H1 (cell line): Measurements from ENCODE around the gene PLPP4. TPM values are rescaled to one million over a fixed set of nuclear protein-coding genes. Genes with fewer than 3 reads are reported as not detected.

ENCODE experiments used
- CTCF ChIA-PET: fragments of 300-600 bp; sonication (Branson Sonifier 250); formaldehyde crosslinking; loops from one replicate; lab custom pipeline; 2021; ENCODE audit not compliant: partially characterized antibody; lab: Charles Lee
- POLR2A ChIA-PET: fragments of 300-600 bp; sonication (Branson Sonifier 250); formaldehyde crosslinking; loops from one replicate; lab custom pipeline; 2021; ENCODE audit warnings: inconsistent platforms; ENCODE audit not compliant: partially characterized antibody; lab: Charles Lee
- DNase-seq, 2 experiments: peaks; one replicate each; pipeline versions ENCODE4 v3.0.0 to v3.0.0-alpha.2; 2010 to 2022; ENCODE audit warnings: low spot score in 2 of 2, low read depth in 1 of 2, mixed read lengths in 1 of 2
- FAIRE-seq: peaks from 2 replicates; lab custom pipeline; 2011; peaks lifted over from hg19 to GRCh38; lab: Jason Lieb, UNC
- H2AFZ ChIP-seq: 2 replicates; pipeline ENCODE4 v1.8.1; 2012; ENCODE audit warnings: low read length, inconsistent platforms
- H2AK5ac ChIP-seq: 2 replicates; pipeline ENCODE4 v1.6.1; 2013; ENCODE audit warnings: low read depth, low read length
- H2BK120ac ChIP-seq: replicated peaks from 2 replicates; pipeline ENCODE3; 2013; ENCODE audit warnings: low read depth, low read length, inconsistent platforms
- H2BK12ac ChIP-seq: 2 replicates; pipeline ENCODE4 v1.6.1; 2013; ENCODE audit warnings: low read depth, low read length
- H2BK15ac ChIP-seq: 2 replicates; pipeline ENCODE4 v1.6.1; 2013; ENCODE audit warnings: low read length
- H2BK20ac ChIP-seq: 2 replicates; pipeline ENCODE4 v1.6.1; 2013; ENCODE audit warnings: low read length
- H2BK5ac ChIP-seq: 2 replicates; pipeline ENCODE4 v1.6.1; 2013; ENCODE audit warnings: low read depth, low read length
- H3K14ac ChIP-seq: 2 replicates; pipeline ENCODE4 v1.6.1; 2013; ENCODE audit warnings: inconsistent platforms; ENCODE audit not compliant: insufficient read length
- H3K18ac ChIP-seq: 2 replicates; pipeline ENCODE4 v1.6.1; 2013; ENCODE audit warnings: low read length; ENCODE audit errors: extremely low read depth
- H3K23ac ChIP-seq: 2 replicates; pipeline ENCODE4 v1.6.1; 2013; ENCODE audit warnings: inconsistent platforms; ENCODE audit not compliant: insufficient read length
- H3K23me2 ChIP-seq: 2 replicates; pipeline ENCODE4 v1.6.1; 2013; ENCODE audit warnings: low read depth, low read length
- H3K27ac ChIP-seq: 2 replicates; pipeline ENCODE4 v1.6.1; 2011; ENCODE audit warnings: low read depth, low read length, inconsistent platforms
- H3K27me3 ChIP-seq, 4 experiments: replicated peaks in 1 of 4; 1 replicate in 1 of 4; 2 replicates in 3 of 4; pipeline versions ENCODE4 v1.6.1 to v1.8.1; 2011 to 2013; ENCODE audit warnings: low read length in 3 of 4, mild to moderate bottlenecking in 3 of 4, inconsistent platforms in 2 of 4, mixed read lengths in 2 of 4, moderate library complexity in 1 of 4; ENCODE audit not compliant: control insufficient read depth in 3 of 4, insufficient read depth in 3 of 4; ENCODE audit errors: extremely low read depth in 1 of 4
- H3K36me3 ChIP-seq, 4 experiments: 2 replicates each; pipeline versions ENCODE4 v1.6.1 to v1.8.1; 2011 to 2013; ENCODE audit warnings: mild to moderate bottlenecking in 4 of 4, low read length in 3 of 4, moderate library complexity in 2 of 4, control low read depth in 1 of 4, inconsistent platforms in 1 of 4; ENCODE audit not compliant: insufficient read depth in 4 of 4, control insufficient read depth in 2 of 4
- H3K4ac ChIP-seq: replicated peaks from 2 replicates; pipeline ENCODE3; 2013; ENCODE audit warnings: low read length, low read depth, mixed read lengths, inconsistent platforms; ENCODE audit not compliant: insufficient read length
- H3K4me1 ChIP-seq, 4 experiments: replicated peaks in 1 of 4; 1 replicate in 1 of 4; 2 replicates in 3 of 4; pipeline versions ENCODE4 v1.6.1 to v1.8.1; 2011 to 2013; ENCODE audit warnings: low read length in 3 of 4, inconsistent platforms in 2 of 4, mixed read lengths in 1 of 4; ENCODE audit not compliant: insufficient read depth in 4 of 4, control insufficient read depth in 3 of 4
- H3K4me2 ChIP-seq, 2 experiments: 2 replicates each; pipeline versions ENCODE4 v1.6.1 to v1.8.1; 2011 to 2013; ENCODE audit warnings: low read depth in 2 of 2, low read length in 2 of 2, control low read depth in 1 of 2, inconsistent platforms in 1 of 2, mild to moderate bottlenecking in 1 of 2; ENCODE audit not compliant: insufficient read depth in 1 of 2
- H3K4me3 ChIP-seq, 4 experiments: fragments of 200-600, 300-600 bp in 1 of 4; sonication (generic), shearing (Covaris generic), sonication (Bioruptor Twin) in 1 of 4; 2 replicates each; pipeline versions ENCODE4 v1.5.1 to v1.8.1; 2011 to 2016; ENCODE audit warnings: low read length in 4 of 4, low read depth in 3 of 4, control low read depth in 2 of 4, inconsistent platforms in 2 of 4, mild to moderate bottlenecking in 2 of 4, mixed read lengths in 1 of 4, moderate library complexity in 1 of 4; ENCODE audit not compliant: insufficient read depth in 2 of 4; ENCODE audit errors: extremely low read depth in 1 of 4
- H3K56ac ChIP-seq: replicated peaks from 2 replicates; pipeline ENCODE3; 2013; ENCODE audit warnings: low read depth, mild to moderate bottlenecking, mixed read lengths, low read length, inconsistent platforms; ENCODE audit not compliant: insufficient read length
- H3K79me1 ChIP-seq: 2 replicates; pipeline ENCODE4 v1.6.1; 2013; ENCODE audit warnings: low read depth, low read length, control low read depth
- H3K79me2 ChIP-seq, 2 experiments: 2 replicates each; pipeline versions ENCODE4 v1.6.1 to v1.8.1; 2012 to 2013; ENCODE audit warnings: low read length in 2 of 2, mild to moderate bottlenecking in 2 of 2, inconsistent platforms in 1 of 2; ENCODE audit not compliant: insufficient read depth in 2 of 2, control insufficient read depth in 1 of 2
- H3K9ac ChIP-seq, 4 experiments: replicated peaks in 1 of 4; 1 replicate in 1 of 4; 2 replicates in 3 of 4; pipeline versions ENCODE4 v1.6.1 to v1.8.1; 2011 to 2013; ENCODE audit warnings: low read depth in 3 of 4, low read length in 3 of 4, control low read depth in 2 of 4, mild to moderate bottlenecking in 2 of 4, moderate library complexity in 2 of 4, inconsistent platforms in 1 of 4; ENCODE audit errors: extremely low read depth in 1 of 4
- H3K9me3 ChIP-seq, 2 experiments: 2 replicates each; pipeline versions ENCODE4 v1.6.1 to v1.8.1; 2012 to 2013; ENCODE audit warnings: mild to moderate bottlenecking in 2 of 2, moderate library complexity in 2 of 2, control low read depth in 1 of 2, inconsistent platforms in 1 of 2, low read depth in 1 of 2, low read length in 1 of 2, mixed read lengths in 1 of 2; ENCODE audit not compliant: insufficient read depth in 2 of 2
- H4K20me1 ChIP-seq, 2 experiments: replicated peaks in 1 of 2; 2 replicates each; pipeline versions ENCODE3 to v1.8.1; 2011 to 2013; ENCODE audit warnings: inconsistent platforms in 2 of 2, low read length in 2 of 2, mild to moderate bottlenecking in 1 of 2; ENCODE audit not compliant: insufficient read depth in 2 of 2, control insufficient read depth in 1 of 2
- H4K5ac ChIP-seq: 2 replicates; pipeline ENCODE4 v1.6.1; 2013; ENCODE audit warnings: low read length, low read depth, mixed read lengths, inconsistent platforms; ENCODE audit not compliant: insufficient read length
- H4K8ac ChIP-seq: 2 replicates; pipeline ENCODE4 v1.8.0; 2013; ENCODE audit warnings: mild to moderate bottlenecking, moderate library complexity, low read length, inconsistent platforms; ENCODE audit not compliant: insufficient read depth; ENCODE audit errors: extremely low read depth
- H4K91ac ChIP-seq: replicated peaks from 2 replicates; pipeline ENCODE3; 2013; ENCODE audit warnings: low read length, mixed read lengths, inconsistent platforms; ENCODE audit not compliant: insufficient read length
- ASH2L ChIP-seq: fragments of 200-600, 300-600 bp; sonication (generic); IDR thresholded peaks from one replicate; pipeline ENCODE4 v1.7.1; 2017; ENCODE audit warnings: low read length
- ATF3 ChIP-seq: IDR thresholded peaks from 2 replicates; pipeline ENCODE4 v1.6.1; 2011; ENCODE audit warnings: low read depth, mild to moderate bottlenecking, low read length; ENCODE audit not compliant: insufficient read depth
- CBX5 ChIP-seq: fragments of 300-800, 300-1000 bp; sonication (generic); IDR thresholded peaks from 2 replicates; pipeline ENCODE4 v1.7.1; 2016; ENCODE audit warnings: antibody characterized with exemption, low read length, low read depth
- CBX8 ChIP-seq: fragments of 300-800, 300-1000 bp; sonication (generic); IDR thresholded peaks from 2 replicates; pipeline ENCODE4 v1.7.1; 2016; ENCODE audit warnings: low read depth, low read length, borderline replicate concordance
- GTF2F1 ChIP-seq: IDR thresholded peaks from 2 replicates; pipeline ENCODE4 v1.6.1; 2012; ENCODE audit warnings: low read depth, low read length, improper control_type of control experiment, borderline replicate concordance
- HDAC2 ChIP-seq, 2 experiments: fragments of 300-600 bp in 1 of 2; sonication (generic) in 1 of 2; IDR thresholded peaks; 2 replicates each; pipeline ENCODE4 v1.6.1; 2011 to 2012; ENCODE audit warnings: low read depth in 2 of 2, low read length in 2 of 2, mild to moderate bottlenecking in 2 of 2, moderate library complexity in 2 of 2, borderline replicate concordance in 1 of 2, inconsistent platforms in 1 of 2
- JUND ChIP-seq: IDR thresholded peaks from 2 replicates; pipeline ENCODE4 v1.6.1; 2011; ENCODE audit warnings: mild to moderate bottlenecking, improper control_type of control experiment, low read length
- PHF8 ChIP-seq: fragments of 200-600 bp; sonication (generic); conservative IDR thresholded peaks from 2 replicates; pipeline ENCODE4 v1.7.1; 2012; ENCODE audit warnings: low read depth, mild to moderate bottlenecking, inconsistent platforms, low read length, moderate library complexity
- POLR2A ChIP-seq, 2 experiments: IDR thresholded peaks; 1 replicate in 1 of 2; 2 replicates in 1 of 2; pipeline ENCODE4 v1.6.1; 2011; ENCODE audit warnings: low read depth in 2 of 2, low read length in 2 of 2, mild to moderate bottlenecking in 2 of 2; ENCODE audit errors: control extremely low read depth in 1 of 2
- POLR2AphosphoS5 ChIP-seq: IDR thresholded peaks from 2 replicates; pipeline ENCODE4 v1.6.1; 2011; ENCODE audit warnings: low read depth, low read length
- RXRA ChIP-seq: IDR thresholded peaks from 2 replicates; pipeline ENCODE4 v1.6.1; 2011; ENCODE audit warnings: low read depth, mild to moderate bottlenecking, low read length, moderate library complexity; ENCODE audit not compliant: insufficient read depth
- SIN3A ChIP-seq, 2 experiments: IDR thresholded peaks in 1 of 2; conservative IDR thresholded peaks in 1 of 2; 2 replicates each; pipeline ENCODE4 v1.6.1; 2011 to 2012; ENCODE audit warnings: low read length in 2 of 2, improper control_type of control experiment in 1 of 2, low read depth in 1 of 2, mild to moderate bottlenecking in 1 of 2
- SP2 ChIP-seq: IDR thresholded peaks from 2 replicates; pipeline ENCODE4 v1.6.1; 2012; ENCODE audit warnings: mild to moderate bottlenecking, low read length, inconsistent platforms
- TAF1 ChIP-seq: IDR thresholded peaks from 2 replicates; pipeline ENCODE4 v1.6.1; 2011; ENCODE audit warnings: mild to moderate bottlenecking, low read depth, low read length
- WGBS, 2 experiments: shearing (Covaris generic) in 1 of 2; methylation state at CpG; one replicate each; pipeline versions ENCODE4 v1.1.6 to v1.1.7; 2013 to 2015; ENCODE audit warnings: low lambda C conversion rate in 2 of 2, mixed read lengths in 2 of 2, inconsistent platforms in 1 of 2, low coverage in 1 of 2, missing lambda C conversion rate in 1 of 2; ENCODE audit not compliant: insufficient replicate concordance in 2 of 2, insufficient coverage in 1 of 2, insufficient read length in 1 of 2; ENCODE audit errors: extremely low coverage in 1 of 2, missing lambda C conversion rate in 1 of 2; 5-methylcytosine and 5-hydroxymethylcytosine counted together
- polyA plus RNA-seq, 7 experiments: library from polyadenylated mRNA; depleted of rRNA in 3 of 7; stranded (reverse) in 5 of 7; unstranded in 2 of 7; fragments of >200 nt in 5 of 7; fragments of 200-250 nt in 2 of 7; gene quantifications; 1 replicate in 5 of 7; 2 replicates in 1 of 7; 4 replicates in 1 of 7; pipeline versions ENCODE4 v1.2.1 to v1.2.3, GENCODE V29; 2011 to 2013; ENCODE audit warnings: missing spikeins in 2 of 7, mixed read lengths in 2 of 7
- total RNA-seq: library from RNA; stranded (reverse); fragmentation: NEBNext Ultra II Directional; extraction: Animal tissue kit (Norgen Biotek cat#: 25700); gene quantifications from 2 replicates; pipeline ENCODE4 v1.2.1, GENCODE V29; 2021

The PLPP4 gene
- total and polyA plus RNA-seq, 2 of the 8 experiments (the other 6 are each of a cell fraction or from before 2014, with no cell fraction given) = 0.30 TPM; not detected in 1

GRCh38 chr10:120477743-120478141, 20.7 kb downstream of the PLPP4 start:
- no peaks in the 10 kb centered on the region for H4K20me1 ChIP-seq
- CTCF ChIA-PET = interaction anchor here (0.8 to 1.6 kb wide), 2 partner anchors 54 to 347 kb away, joined by 3 read pairs; no protein-coding TSS in a partner anchor
- H4K91ac ChIP-seq = no peak overlapping the region
- no peak overlapping the region for H2BK20ac ChIP-seq
- H3K27ac ChIP-seq = no peak overlapping the region
- H3K27me3 ChIP-seq = no peaks in the 10 kb centered on the region
- H3K14ac ChIP-seq = no peak overlapping the region
- POLR2A ChIA-PET = no interaction called here
- H3K4ac ChIP-seq = no peak overlapping the region
- no peak overlapping the region for H2BK5ac ChIP-seq
- no peak overlapping the region for H2BK12ac ChIP-seq
- H3K23ac ChIP-seq = no peak overlapping the region
- H3K4me2 ChIP-seq = no peak overlapping the region
- H3K79me1 ChIP-seq = no peaks in the 10 kb centered on the region
- H3K23me2 ChIP-seq = no peaks in the 10 kb centered on the region
- WGBS, 2 experiments = 81% methylated on average over 3 of the region's 3 CpGs; no CpG with 5 or more reads in 1 of the 2 experiments
- H2AFZ ChIP-seq = peak overlapping the region; percentile 8; the same call in 1 of the 2 replicates
- no peak overlapping the region for H2BK15ac ChIP-seq
- DNase-seq (peak in 1 of 2 experiments; percentile 34), FAIRE-seq (no peak)
- H3K4me3 ChIP-seq = no peak overlapping the region
- no peak overlapping the region for H2AK5ac ChIP-seq
- no peak for TF ChIP-seq RXRA
- TF ChIP-seq JUND = no peak
- TF ChIP-seq POLR2A (IDR thresholded peaks at IDR 0.05; ENCODE audit: control extremely low read depth in 1 of 2, low read depth in 2 of 2, low read length in 2 of 2) = no peak
- no peak for TF ChIP-seq POLR2AphosphoS5
- no peak for TF ChIP-seq HDAC2 (IDR thresholded peaks at IDR 0.05; ENCODE audit: borderline replicate concordance in 1 of 2, low read depth in 2 of 2, low read length in 2 of 2)
- no peak for TF ChIP-seq PHF8
- no peak for TF ChIP-seq CBX5
- TF ChIP-seq ASH2L = no peak
- no peak for TF ChIP-seq TAF1
- no peak for TF ChIP-seq SIN3A (conservative IDR thresholded peaks at IDR 0.05 in 1 of 2, IDR thresholded peaks at IDR 0.05 in 1 of 2; ENCODE audit: low read depth in 1 of 2, low read length in 2 of 2)
- TF ChIP-seq ATF3 = no peak
- no peak for TF ChIP-seq CBX8
- TF ChIP-seq SP2 = no peak
- TF ChIP-seq GTF2F1 = no peak
- H4K5ac ChIP-seq = no peak overlapping the region
- no peaks in the 10 kb centered on the region for H3K36me3 ChIP-seq
- H3K4me1 ChIP-seq = no peaks in the 10 kb centered on the region; a peak in 1 of 7 replicates
- no peak overlapping the region for H4K8ac ChIP-seq
- H3K9ac ChIP-seq = no peak overlapping the region
- H2BK120ac ChIP-seq = no peak overlapping the region
- H3K18ac ChIP-seq = no peak overlapping the region
- H3K79me2 ChIP-seq = no peaks in the 10 kb centered on the region
- H3K56ac ChIP-seq = no peak overlapping the region
- H3K9me3 ChIP-seq = peaks cover 0 to 8% of the 10 kb centered on the region in 2 experiments; a peak in 2 of 4 replicates
